AG04450 (cell line): ENCODE data around the gene DPP10. TPM values are rescaled to one million over a fixed set of nuclear protein-coding genes. Genes with fewer than 3 reads are reported as not detected.

ENCODE experiments used
- CTCF ChIA-PET: fragments of 300-600, 350-600 bp; formaldehyde crosslinking; extraction: SDS; loops from one replicate; lab custom pipeline; 2022; ENCODE audit warnings: antibody characterized with exemption, inconsistent platforms; lab: Charles Lee
- POLR2A ChIA-PET: fragments of 350-600 bp; formaldehyde crosslinking; extraction: SDS; loops from one replicate; lab custom pipeline; 2021; ENCODE audit warnings: antibody characterized with exemption, inconsistent platforms; lab: Yijun Ruan, JAX
- DNase-seq: peaks from one replicate; pipeline ENCODE4 v3.0.0-alpha.2; 2011; ENCODE audit warnings: low read depth, low spot score
- H3K27ac ChIP-seq: one replicate; pipeline ENCODE4 v1.5.1; 2012; ENCODE audit warnings: low read depth, low read length, control low read depth
- H3K27me3 ChIP-seq: one replicate; pipeline ENCODE4 v1.6.0; 2012; ENCODE audit warnings: low read length; ENCODE audit not compliant: control insufficient read depth, insufficient read depth
- H3K4me3 ChIP-seq: 2 replicates; pipeline ENCODE4 v1.5.1; 2011; ENCODE audit warnings: mild to moderate bottlenecking, low read depth, low read length, control low read depth
- H3K9me3 ChIP-seq: 2 replicates; pipeline ENCODE4 v1.5.1; 2012; ENCODE audit warnings: low read length; ENCODE audit not compliant: control insufficient read depth, insufficient read depth
- polyA plus RNA-seq: library from polyadenylated mRNA; depleted of rRNA; stranded (reverse); fragments of >200 nt; gene quantifications from 2 replicates; pipeline ENCODE4 v1.2.3, GENCODE V29; 2011
- TF ChIP-seq, protein P1 (sequence below): IDR thresholded peaks from 2 replicates; pipeline ENCODE4 v1.5.1; 2011; ENCODE audit warnings: low read depth, low read length, control low read depth, inconsistent platforms

DPP10 gene
- polyA plus RNA-seq, 1 experiment, result not detected

DNA sequence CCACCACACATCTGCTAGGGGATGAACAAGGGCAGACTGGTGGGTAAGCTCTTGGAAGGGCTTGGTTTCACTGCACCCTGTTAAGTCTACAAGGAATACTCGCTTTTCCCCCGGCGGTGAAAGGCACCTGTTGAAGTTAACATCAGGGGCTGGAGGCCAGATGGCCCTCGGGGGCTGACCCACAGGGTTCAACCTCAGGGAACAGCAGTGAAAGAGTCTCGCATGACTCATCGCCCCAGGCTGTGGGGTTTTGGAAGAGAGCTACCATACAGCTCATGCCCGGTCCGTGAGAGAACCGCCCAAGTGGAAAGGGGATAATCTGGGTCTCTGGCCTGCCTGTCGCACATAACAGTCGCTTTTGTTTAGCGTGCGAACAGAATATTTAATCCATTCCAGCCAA is 748.0 kb downstream of the DPP10 start:
- TF ChIP-seq, protein P1, sequence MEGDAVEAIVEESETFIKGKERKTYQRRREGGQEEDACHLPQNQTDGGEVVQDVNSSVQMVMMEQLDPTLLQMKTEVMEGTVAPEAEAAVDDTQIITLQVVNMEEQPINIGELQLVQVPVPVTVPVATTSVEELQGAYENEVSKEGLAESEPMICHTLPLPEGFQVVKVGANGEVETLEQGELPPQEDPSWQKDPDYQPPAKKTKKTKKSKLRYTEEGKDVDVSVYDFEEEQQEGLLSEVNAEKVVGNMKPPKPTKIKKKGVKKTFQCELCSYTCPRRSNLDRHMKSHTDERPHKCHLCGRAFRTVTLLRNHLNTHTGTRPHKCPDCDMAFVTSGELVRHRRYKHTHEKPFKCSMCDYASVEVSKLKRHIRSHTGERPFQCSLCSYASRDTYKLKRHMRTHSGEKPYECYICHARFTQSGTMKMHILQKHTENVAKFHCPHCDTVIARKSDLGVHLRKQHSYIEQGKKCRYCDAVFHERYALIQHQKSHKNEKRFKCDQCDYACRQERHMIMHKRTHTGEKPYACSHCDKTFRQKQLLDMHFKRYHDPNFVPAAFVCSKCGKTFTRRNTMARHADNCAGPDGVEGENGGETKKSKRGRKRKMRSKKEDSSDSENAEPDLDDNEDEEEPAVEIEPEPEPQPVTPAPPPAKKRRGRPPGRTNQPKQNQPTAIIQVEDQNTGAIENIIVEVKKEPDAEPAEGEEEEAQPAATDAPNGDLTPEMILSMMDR, result no peak
- no peak overlapping the region for H3K27ac ChIP-seq
- no peak for DNase-seq
- no peak overlapping the region for H3K4me3 ChIP-seq
- CTCF ChIA-PET, result no interaction called here
- POLR2A ChIA-PET, result no interaction called here
- peaks cover 19% of the 10 kb centered on the region for H3K9me3 ChIP-seq
- no peaks in the 10 kb centered on the region for H3K27me3 ChIP-seq

DNA sequence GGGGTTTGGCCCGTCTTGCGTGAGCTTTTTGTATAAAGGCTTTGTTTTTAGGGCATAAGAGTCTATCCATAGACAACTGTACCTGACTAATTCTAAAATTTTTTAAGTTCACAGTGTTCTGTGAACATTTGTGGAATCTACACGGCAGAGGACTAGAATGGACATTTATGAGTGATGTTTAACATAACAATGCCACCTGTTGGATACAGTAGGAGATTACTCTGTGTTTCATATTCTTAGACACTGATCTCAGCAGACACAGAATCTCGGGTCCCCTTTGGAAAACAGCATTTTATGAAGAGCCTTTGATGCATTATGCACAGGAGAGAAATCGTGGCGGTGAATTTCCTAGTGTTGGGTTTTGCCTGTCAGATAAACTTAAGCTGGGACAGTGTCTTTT is 752.2 kb downstream of the DPP10 start:
- Histone ChIP-seq H3K27ac (no peak overlapping the region), H3K4me3 (no peak overlapping the region), H3K9me3 (peaks cover 10% of the 10 kb centered on the region), H3K27me3 (no peaks in the 10 kb centered on the region)
- TF ChIP-seq, protein P1, result no peak
- no peak for DNase-seq
- ChIA-PET POLR2A (no interaction called here), CTCF (no interaction called here)

DNA sequence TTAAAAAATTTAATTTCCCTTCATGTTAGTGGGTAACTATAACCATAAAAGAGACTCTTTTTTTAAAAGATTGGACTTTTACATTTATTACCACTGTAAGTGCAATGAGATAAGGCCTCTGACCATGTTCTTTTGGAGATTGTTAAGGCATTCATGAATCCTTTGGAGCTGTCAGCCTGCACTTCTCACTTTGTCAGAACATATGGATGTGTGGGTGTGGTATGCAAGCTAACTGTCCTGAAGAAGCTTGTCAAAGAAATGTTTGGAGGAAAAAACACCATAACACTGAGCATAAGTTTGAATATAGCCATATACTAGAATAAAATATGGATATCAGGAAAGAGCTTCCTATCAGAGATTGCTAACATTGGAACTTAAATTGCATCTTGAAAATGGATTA is 754.1 kb downstream of the DPP10 start:
- H3K27ac ChIP-seq, result no peak overlapping the region
- TF ChIP-seq, protein P1, result no peak
- DNase-seq, result no peak
- CTCF ChIA-PET, result no interaction called here
- H3K27me3 ChIP-seq, result no peaks in the 10 kb centered on the region
- no peak overlapping the region for H3K4me3 ChIP-seq
- POLR2A ChIA-PET, result no interaction called here
- peaks cover 9% of the 10 kb centered on the region for H3K9me3 ChIP-seq

- DNase-seq, result no peak
- Histone ChIP-seq H3K27me3 (no peaks in the 10 kb centered on the region), H3K9me3 (peaks cover 4% of the 10 kb centered on the region), H3K27ac (no peak overlapping the region), H3K4me3 (no peak overlapping the region)
- CTCF ChIA-PET, result no interaction called here
- POLR2A ChIA-PET, result no interaction called here
- TF ChIP-seq, protein P1, result no peak
These were observed 757.5 kb downstream of the DPP10 start for GRCh38 chr2:115199966-115200365.

GRCh38 chr2:115201386-115201785 is 758.9 kb downstream of the DPP10 start:
- Histone ChIP-seq H3K4me3 (no peak overlapping the region), H3K9me3 (peaks cover 4% of the 10 kb centered on the region), H3K27me3 (no peaks in the 10 kb centered on the region), H3K27ac (no peak overlapping the region)
- TF ChIP-seq, protein P1, result no peak
- CTCF ChIA-PET, result no interaction called here
- DNase-seq, result no peak
- POLR2A ChIA-PET, result no interaction called here
